ENCODE results near the gene PPEF1. TPM values are rescaled to one million over a fixed set of nuclear protein-coding genes. Genes with fewer than 3 reads are reported as not detected.

PPEF1 gene
- total and polyA plus RNA-seq, 9 of the 15 experiments (the other 6 are each of a cell fraction or from before 2014, with no cell fraction given): not detected

DNA sequence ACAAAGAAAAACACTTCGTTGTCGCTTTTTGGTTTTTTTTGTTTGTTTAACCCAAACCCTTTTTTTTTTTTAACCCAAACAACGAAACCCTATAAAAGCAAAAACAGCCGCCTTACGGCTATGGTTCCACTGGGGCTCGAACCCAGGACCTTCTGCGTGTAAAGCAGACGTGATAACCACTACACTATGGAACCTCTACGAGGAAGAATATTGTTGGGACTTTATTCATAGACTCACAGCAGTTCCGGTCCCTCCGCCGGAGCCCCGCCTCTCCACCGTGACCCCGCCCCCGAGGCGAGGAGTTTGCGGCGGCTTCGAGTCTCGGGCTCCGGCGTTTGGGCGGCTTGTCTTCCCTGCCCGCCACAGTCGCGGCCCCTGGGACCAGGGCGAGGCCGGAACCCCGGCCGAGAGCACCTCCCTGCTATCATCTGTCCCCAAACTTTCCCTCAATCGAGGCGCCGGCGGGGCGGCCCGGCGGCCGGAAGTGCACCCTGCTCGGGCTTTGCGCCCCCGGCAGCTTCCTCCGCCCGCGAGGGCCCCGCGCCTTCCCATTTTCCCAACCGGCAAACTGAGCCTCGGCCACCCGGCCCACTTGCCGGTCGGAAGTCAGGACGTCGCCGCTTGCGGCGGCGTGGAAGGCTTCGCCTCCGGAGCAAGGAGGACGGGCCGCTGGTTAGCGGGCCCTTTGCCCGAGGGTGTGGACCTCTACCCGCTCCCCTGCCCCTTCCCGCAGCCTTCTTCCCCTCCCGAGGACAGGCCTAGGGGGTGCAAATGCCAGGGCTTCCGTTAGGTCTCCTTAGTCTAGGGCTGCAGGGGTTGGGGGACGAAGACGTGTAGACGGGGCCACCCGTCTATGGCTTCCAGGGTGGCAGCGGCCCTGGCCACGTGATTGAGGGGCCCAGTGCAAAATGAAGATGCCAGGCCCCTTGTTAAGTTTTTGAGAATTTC, 32.4 kb upstream of the PPEF1 start (continued):
- TF ChIP-seq PHB2 (IDR thresholded peaks at IDR 0.05; ENCODE audit: low read depth): no peak
- TF ChIP-seq GTF2E2 (tag; IDR thresholded peaks at IDR 0.05): no peak
- TF ChIP-seq EWSR1 (IDR thresholded peaks at IDR 0.05; ENCODE audit: borderline replicate concordance, low read depth, partially characterized antibody): no peak
- TF ChIP-seq, protein P1, sequence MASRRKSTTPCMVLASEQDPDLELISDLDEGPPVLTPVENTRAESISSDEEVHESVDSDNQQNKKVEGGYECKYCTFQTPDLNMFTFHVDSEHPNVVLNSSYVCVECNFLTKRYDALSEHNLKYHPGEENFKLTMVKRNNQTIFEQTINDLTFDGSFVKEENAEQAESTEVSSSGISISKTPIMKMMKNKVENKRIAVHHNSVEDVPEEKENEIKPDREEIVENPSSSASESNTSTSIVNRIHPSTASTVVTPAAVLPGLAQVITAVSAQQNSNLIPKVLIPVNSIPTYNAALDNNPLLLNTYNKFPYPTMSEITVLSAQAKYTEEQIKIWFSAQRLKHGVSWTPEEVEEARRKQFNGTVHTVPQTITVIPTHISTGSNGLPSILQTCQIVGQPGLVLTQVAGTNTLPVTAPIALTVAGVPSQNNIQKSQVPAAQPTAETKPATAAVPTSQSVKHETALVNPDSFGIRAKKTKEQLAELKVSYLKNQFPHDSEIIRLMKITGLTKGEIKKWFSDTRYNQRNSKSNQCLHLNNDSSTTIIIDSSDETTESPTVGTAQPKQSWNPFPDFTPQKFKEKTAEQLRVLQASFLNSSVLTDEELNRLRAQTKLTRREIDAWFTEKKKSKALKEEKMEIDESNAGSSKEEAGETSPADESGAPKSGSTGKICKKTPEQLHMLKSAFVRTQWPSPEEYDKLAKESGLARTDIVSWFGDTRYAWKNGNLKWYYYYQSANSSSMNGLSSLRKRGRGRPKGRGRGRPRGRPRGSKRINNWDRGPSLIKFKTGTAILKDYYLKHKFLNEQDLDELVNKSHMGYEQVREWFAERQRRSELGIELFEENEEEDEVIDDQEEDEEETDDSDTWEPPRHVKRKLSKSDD (conservative IDR thresholded peaks at IDR 0.05; ENCODE audit: low read length): 0 out of 2 replicates have a peak, but pooled peaks have one; percentile 65
- TF ChIP-seq RBM15 (IDR thresholded peaks at IDR 0.05; ENCODE audit: insufficient read depth, low read length): no peak
- TF ChIP-seq MYBL2 (IDR thresholded peaks at IDR 0.05; ENCODE audit: low read depth): no peak
- no peak for TF ChIP-seq MYBL2 (CRISPR knock-in tag; IDR thresholded peaks at IDR 0.05; ENCODE audit: borderline replicate concordance)
- TF ChIP-seq PML (IDR thresholded peaks at IDR 0.05; ENCODE audit: low read length): no peak
- no peak for TF ChIP-seq FOXA1 (IDR thresholded peaks at IDR 0.05; ENCODE audit: borderline replicate concordance)
- no peak for TF ChIP-seq ZNF584 (CRISPR knock-in tag; IDR thresholded peaks at IDR 0.05; ENCODE audit: low read depth)
- no peak for TF ChIP-seq RAD51 (IDR thresholded peaks at IDR 0.05; ENCODE audit: borderline replicate concordance, low read depth)
- TF ChIP-seq, protein P2, sequence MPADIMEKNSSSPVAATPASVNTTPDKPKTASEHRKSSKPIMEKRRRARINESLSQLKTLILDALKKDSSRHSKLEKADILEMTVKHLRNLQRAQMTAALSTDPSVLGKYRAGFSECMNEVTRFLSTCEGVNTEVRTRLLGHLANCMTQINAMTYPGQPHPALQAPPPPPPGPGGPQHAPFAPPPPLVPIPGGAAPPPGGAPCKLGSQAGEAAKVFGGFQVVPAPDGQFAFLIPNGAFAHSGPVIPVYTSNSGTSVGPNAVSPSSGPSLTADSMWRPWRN (IDR thresholded peaks at IDR 0.05; ENCODE audit: low read depth): no peak
- no peak for TF ChIP-seq FOXP1 (CRISPR knock-in tag; IDR thresholded peaks at IDR 0.05)
- TF ChIP-seq NR1H2 (CRISPR knock-in tag; IDR thresholded peaks at IDR 0.05): no peak
- TF ChIP-seq PTBP1 (IDR thresholded peaks at IDR 0.05; ENCODE audit: low read depth, low read length): no peak
- no peak for TF ChIP-seq NFE2 (IDR thresholded peaks at IDR 0.05; ENCODE audit: low read depth)
- peak; percentile 64 for TF ChIP-seq BDP1 (IDR thresholded peaks at IDR 0.05; ENCODE audit: insufficient read depth, insufficient read length)
- TF ChIP-seq ZNF274 (IDR thresholded peaks at IDR 0.05; ENCODE audit: borderline replicate concordance, low read depth, low read length): peak; percentile 54; the same call in 1 of the 2 replicates
- TF ChIP-seq, protein P3, sequence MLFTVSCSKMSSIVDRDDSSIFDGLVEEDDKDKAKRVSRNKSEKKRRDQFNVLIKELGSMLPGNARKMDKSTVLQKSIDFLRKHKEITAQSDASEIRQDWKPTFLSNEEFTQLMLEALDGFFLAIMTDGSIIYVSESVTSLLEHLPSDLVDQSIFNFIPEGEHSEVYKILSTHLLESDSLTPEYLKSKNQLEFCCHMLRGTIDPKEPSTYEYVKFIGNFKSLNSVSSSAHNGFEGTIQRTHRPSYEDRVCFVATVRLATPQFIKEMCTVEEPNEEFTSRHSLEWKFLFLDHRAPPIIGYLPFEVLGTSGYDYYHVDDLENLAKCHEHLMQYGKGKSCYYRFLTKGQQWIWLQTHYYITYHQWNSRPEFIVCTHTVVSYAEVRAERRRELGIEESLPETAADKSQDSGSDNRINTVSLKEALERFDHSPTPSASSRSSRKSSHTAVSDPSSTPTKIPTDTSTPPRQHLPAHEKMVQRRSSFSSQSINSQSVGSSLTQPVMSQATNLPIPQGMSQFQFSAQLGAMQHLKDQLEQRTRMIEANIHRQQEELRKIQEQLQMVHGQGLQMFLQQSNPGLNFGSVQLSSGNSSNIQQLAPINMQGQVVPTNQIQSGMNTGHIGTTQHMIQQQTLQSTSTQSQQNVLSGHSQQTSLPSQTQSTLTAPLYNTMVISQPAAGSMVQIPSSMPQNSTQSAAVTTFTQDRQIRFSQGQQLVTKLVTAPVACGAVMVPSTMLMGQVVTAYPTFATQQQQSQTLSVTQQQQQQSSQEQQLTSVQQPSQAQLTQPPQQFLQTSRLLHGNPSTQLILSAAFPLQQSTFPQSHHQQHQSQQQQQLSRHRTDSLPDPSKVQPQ (CRISPR knock-in tag; IDR thresholded peaks at IDR 0.05; ENCODE audit: borderline replicate concordance): no peak
- no peak for TF ChIP-seq ZNF263 (CRISPR knock-in tag; IDR thresholded peaks at IDR 0.05; ENCODE audit: borderline replicate concordance)
- TF ChIP-seq KDM1A (IDR thresholded peaks at IDR 0.05): peak in 1 of 2 experiments; percentile 45; a peak in 2 of 4 replicates
- TF ChIP-seq ELF4 (CRISPR knock-in tag; IDR thresholded peaks at IDR 0.05): no peak
- TF ChIP-seq SUPT5H (IDR thresholded peaks at IDR 0.05): no peak
- TF ChIP-seq ZNF75A (CRISPR knock-in tag; IDR thresholded peaks at IDR 0.05): no peak
